ENCODE results near the gene UBTF.

The UBTF gene

GRCh38 chr17:44214896-44215295, 4.6 kb downstream of the UBTF start:
- no peak for DNase-seq (ENCODE audit: low read depth)

DNA sequence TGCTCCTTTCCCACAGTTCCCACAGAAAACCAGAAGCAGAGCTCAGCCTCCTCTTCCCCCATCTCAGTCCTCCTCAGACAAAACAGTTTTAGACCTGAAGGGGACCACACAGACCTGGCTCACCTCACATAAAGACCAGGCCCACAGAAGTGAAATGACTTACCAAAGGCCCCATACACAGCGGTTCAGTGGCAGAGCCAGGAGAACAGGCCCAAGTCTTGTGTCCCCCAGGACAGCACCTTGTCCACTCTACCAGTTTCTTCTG, 5.3 kb downstream of the UBTF start:
- DNase-seq (ENCODE audit: low read depth) = no peak

DNA sequence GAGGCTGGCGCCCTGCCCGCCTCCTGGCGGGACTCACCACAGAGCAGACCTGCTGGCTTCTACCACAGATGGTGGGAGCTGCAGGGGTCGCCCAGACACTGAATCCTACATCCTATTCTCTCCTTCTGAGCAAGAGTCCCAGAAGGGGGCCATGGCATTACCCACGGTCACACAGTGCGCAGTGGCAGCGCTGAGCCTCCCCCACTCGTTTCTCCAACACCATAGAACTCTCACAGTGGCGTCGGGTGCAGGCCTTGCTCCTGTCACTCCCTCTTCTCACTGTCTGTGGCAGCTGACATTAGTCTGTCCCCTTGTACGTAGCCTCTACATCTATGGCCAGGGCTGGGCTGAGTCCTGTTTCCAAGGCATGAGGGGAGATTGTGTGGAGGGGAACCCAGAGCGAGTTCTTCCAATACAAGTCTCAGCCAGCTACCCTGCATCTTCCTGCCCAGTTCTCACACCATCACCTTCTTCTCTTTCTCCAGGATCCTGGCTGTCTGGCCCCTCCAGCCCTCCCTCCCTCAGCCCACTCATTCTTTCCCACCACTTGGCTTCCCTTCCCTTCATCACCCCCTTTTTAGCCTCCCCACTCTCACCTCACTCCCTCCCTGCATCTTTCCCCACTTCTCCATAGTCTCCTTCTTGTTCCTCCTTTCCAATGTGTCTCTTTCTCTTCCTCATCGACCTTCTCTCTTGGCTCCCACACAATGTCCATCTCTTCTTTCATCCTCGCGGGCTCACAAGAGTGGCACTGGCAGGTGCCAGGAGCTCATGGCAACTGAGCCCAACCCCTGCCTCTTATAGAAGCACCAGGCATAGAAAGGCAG, 5.9 kb downstream of the UBTF start:
- DNase-seq (ENCODE audit: low read depth) = no peak

GRCh38 chr17:44212507-44213402, 6.7 kb downstream of the UBTF start:
- no peak for DNase-seq (ENCODE audit: low read depth)

GRCh38 chr17:44211281-44212265, 7.9 kb downstream of the UBTF start:
- no peak for DNase-seq (ENCODE audit: low read depth)

DNA sequence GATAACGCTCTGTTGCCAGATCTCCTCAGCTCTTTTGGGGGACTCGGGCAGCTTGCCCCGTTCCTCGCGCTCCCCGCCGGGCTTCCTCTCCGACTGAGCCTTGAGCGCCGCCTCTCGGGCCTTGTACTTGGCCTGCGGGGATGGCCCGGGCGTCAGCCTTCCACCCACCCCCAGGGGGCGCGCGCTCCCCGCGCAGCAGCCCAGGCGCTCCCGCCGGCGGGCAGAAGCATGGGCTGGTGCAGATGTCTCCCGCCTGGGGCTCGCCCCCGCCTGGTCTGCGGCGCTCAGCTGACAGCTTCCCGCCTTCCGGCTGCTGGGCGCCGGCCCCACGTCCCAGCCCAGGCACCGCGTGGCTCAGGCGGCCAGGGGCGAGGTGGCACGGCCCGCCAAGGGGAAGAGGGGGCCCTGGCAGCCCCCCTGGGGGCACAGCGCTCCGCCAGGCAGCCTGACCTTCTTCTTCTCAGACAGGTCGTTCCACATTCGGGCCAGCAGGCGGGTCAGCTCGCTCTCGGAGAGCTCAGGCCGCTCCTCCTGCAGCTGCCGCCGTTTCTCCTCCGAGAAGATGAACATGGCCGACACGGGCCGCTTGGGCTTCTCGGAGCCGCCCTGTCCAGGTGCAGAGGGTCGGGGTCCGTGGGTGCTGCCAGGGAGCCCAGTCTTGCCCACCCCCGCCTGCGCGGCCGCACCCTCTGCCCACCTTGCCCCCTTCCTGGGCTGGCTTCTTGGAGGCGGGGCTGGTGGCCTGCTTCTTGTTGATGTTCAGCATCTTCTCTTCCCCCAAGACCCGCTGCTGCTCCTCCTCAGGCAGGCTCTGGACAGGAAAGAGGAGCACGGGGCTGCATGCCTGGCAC, 8.9 kb downstream of the UBTF start:
- peak; percentile 85 for DNase-seq (ENCODE audit: low read depth)

DNA sequence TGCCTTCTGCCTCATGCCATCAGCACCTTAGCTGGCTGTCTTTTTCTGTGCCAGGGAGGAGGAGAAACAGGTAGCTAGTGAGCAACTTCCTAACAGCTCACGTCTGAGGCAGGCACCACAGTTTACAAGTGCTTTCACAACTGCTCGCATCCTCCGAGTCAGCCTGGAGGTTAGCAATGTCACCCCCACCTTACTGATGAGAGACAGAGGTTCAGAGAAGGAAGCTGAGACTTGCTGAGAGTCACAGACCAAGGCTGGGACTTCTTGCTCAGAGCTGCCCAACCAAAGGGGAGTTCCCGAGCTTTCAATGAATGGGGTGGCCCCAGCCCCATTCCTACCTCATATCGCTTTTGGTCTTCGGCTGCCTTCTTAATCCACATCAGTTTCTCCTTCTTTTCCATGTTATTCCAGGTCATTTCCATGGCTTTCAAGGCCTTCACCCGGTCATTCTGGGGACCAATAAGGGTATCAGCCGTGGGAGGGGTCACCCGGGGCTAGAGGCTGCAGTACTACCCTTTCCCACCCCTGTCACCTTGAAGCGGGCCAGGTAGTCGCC, 9.6 kb downstream of the UBTF start:
- no peak for DNase-seq (ENCODE audit: low read depth)

DNA sequence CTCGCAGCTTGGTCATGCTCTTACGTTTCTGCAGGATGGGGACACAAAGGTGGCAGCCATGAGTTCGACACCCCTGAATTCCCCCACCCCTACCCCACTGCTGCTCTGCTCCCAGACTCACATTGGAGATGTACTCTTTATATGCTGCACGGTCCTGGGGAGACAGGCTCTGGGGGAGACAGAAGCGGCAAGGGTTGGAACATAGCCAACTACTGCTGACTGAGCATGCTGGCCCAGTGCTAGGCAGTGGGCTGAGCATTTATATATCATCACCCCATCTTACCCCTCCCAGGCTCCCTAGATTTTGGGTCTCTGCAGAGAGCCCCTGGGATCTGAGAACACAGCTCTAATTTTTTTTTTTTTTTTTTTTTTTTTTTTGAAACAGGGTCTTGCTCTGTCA, 11.7 kb downstream of the UBTF start:
- no peak for DNase-seq (ENCODE audit: low read depth)

DNA sequence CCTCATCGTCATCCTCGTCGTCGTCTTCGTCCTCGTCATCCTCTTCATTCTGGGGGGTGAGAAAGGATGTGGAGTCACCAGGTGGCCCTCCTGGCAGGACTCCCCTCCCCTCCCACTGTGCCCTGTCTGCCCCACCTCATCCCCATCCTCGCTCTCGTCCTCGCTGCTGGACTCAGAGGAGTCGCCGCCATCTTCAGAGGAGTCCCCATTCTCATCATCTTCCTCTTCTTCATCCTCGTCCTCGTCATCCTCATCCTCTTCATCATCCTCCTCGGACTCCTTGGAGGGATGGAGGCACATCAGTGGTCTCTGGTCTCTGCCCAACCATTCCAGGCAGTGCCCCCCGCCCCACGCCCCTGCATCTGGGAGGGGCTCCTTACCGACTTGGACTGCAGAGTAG, 12.2 kb downstream of the UBTF start:
- no peak for DNase-seq (ENCODE audit: low read depth)

DNA sequence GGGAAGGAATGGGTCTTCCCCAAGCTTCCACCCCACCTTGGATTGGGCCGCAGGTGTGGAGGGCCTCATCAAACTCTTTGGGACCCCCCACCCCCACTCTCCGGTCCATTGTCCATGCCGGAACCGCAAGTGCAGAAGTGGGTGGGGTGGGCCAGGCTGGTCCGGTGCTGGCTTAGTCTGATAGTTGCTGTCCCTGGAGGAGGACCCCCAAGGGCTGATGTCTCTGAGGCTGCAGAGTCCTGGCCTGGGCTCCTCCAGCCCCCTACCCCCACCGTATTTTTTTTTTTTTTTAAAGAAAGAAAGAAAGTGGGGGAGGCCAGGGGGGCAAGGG, 12.7 kb downstream of the UBTF start:
- DNase-seq (ENCODE audit: low read depth) = no peak

GRCh38 chr17:44205962-44206824, 13.3 kb downstream of the UBTF start:
- no peak for DNase-seq (ENCODE audit: low read depth)

DNA sequence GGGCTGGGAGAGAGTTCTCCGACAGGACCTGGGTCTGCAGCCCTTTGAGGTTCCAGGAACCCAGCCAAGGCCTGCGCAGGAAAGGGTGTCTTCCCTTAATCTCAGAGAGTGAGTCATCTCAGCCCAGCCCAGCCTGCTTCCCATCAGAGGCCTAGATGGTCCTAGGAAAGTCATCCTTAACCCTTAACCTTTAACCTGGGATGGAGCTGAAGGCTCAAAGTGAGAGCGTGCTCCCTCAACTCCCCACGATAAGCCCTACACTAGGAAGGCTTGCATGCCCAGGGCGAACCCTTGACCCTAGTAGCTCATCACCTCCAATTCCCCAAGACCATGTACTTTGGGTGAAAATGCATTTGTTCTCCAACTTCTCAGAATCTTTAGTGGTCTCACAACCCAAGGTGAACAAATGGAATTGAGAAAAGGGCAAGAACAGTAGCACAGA, 15.0 kb downstream of the UBTF start:
- DNase-seq (ENCODE audit: low read depth) = peak; percentile 78

DNA sequence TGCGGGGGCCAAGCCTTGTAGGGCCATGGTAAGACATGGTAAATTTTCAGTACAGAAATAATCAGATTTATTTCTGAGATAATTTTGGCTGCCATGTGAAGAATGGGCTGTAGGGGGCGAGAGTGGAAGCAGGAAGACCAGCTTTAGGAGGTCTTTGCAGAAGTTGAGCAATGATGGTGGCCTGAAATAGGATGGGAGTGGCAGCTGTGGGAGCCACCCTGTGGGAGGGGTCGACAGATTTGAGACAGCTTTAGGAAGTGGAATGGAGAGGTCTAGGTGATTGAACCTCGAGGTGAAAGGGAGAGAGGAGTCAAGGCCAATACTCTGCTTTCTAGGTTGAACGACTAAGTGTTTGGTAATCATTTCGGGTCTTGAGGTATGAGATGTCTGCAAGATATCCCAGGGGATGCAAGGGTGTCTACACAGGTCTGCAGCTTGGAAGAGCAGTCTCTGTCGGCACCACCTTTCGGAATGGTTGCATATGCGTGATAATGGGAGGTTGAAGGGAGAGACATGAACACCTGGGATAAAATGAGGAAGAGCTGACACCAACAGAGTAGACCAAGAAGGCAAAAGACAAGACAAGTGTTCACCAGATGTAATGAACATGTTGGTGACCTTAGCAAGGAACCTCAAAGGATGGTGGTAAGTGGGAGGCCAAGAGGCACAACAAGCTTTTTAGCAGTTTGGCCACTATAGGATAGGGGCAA, 15.6 kb downstream of the UBTF start:
- DNase-seq (ENCODE audit: low read depth) = peak; percentile 66

- DNase-seq (ENCODE audit: low read depth) = no peak
Observed at GRCh38 chr17:44202756-44203155, 16.7 kb downstream of the UBTF start.

- no peak for DNase-seq (ENCODE audit: low read depth)
Observed at GRCh38 chr17:44200478-44201155, 18.9 kb downstream of the UBTF start.

DNA sequence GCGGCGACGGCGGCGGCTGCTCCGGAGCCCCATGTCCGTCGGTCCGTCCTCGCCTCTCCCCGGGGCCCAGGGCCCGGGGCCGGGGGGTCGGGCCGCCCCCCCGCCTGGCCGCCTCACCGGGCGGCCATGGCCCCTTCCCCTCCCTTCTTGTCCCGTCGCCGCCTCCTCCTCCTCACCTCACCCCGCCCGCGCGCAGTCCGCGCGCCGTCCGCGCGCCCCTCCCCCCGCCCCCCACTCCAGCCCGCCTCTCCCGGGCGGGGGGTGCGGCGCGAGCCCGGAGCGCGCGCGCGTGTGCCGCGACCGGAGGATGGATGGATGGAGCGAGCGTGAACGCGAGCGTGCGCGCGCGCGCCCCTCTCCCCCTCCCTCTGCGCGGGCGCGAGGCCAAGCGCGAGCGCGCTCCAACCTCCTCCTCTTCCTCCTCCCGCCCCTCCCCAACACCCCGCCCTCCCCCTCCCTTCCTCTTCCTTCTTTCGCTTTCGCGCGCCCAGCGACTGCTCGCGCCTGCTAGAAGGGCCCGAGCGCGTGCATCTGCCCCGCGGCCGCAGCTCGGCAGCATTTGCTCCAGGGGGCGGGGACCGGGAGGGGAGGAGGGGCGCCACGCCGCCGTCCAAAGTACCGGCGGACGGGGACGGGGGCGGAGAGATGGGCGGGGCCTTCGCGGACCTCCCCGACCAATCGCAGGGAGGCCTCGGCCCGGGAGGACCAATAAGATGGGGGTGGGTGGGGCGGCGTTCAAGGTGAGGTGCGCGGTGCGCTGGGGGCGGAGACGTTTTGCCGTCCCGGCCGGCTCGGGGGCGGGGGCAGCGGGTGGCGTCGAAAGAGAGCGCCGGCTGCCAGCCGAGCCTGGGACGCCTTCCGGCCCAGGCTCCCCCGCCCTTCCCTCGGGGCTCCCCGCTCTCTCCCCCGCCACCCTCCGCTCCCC, 19.7 kb downstream of the UBTF start, which contains the start of gene ATXN7L3:
Gene ATXN7L3 (minus strand): TSS at position 332 of the 925 bp plus-strand sequence. CDS start 1,814 bp downstream, outside the sequence.
- peak; percentile 98 for DNase-seq (ENCODE audit: low read depth)

- DNase-seq (ENCODE audit: low read depth) = peak; percentile 67
Observed at GRCh38 chr17:44198721-44199552, 20.5 kb downstream of the UBTF start.
